Mucosa of descending colon (tissue), 3 donors: ENCODE data around the gene KCNJ16. TPM values are rescaled to one million over a fixed set of nuclear protein-coding genes. Genes with fewer than 3 reads are reported as not detected.

Experiments
- ATAC-seq: fragments of 200-7000 bp; cut with Tn5 transposase; one replicate; pipeline ENCODE4 v1.9.1; 2020; ENCODE audit warnings: mild to moderate bottlenecking, moderate library complexity
- DNase-seq, 3 donors: peaks; one replicate each; pipeline ENCODE4 v3.0.0-alpha.2; 2020
- H3K36me3 ChIP-seq: fragments of 200-600 bp; one replicate; pipeline ENCODE4 v1.8.0; 2021; ENCODE audit warnings: low read depth, mild to moderate bottlenecking
- H3K4me1 ChIP-seq: fragments of 200-600 bp; one replicate; pipeline ENCODE4 v1.8.0; 2021; ENCODE audit warnings: low read depth, mild to moderate bottlenecking
- H3K4me3 ChIP-seq: fragments of 200-600 bp; one replicate; pipeline ENCODE4 v1.8.0; 2021; ENCODE audit warnings: mild to moderate bottlenecking
- H3K9me3 ChIP-seq: fragments of 200-600 bp; one replicate; pipeline ENCODE4 v1.8.0; 2021; ENCODE audit warnings: mild to moderate bottlenecking
- CTCF ChIP-seq: fragments of 200-600 bp; IDR thresholded peaks from one replicate; pipeline ENCODE4 v1.8.0; 2022; ENCODE audit warnings: antibody characterized with exemption, mild to moderate bottlenecking
- intact Hi-C, 2 donors: fragments of 100-400 bp; cut with DNase I in 1 of 2; cut with micrococcal nuclease in 1 of 2; formaldehyde crosslinking; loops; one replicate each; pipeline versions ENCODE4 v1.11.0 to v1.11.1; 2022; cut with DNase I, micrococcal nuclease
- total RNA-seq, 3 donors: library from RNA; stranded (reverse); fragmentation: NEBNext Ultra II Directional in 2 of 3; extraction: Animal tissue kit (Norgen Biotek cat#: 25700) in 2 of 3; gene quantifications; one replicate each; pipeline versions ENCODE4 v1.2.1 to v1.2.4, GENCODE V29; 2021 to 2023
- donor health status: DM: no; HTN: no; CAD: no; lungs with moderate emphysema.
- donor health status: DM: no; HTN: no; CAD: no.
- donor health status: DM: no; HTN: yes; CAD: no.

KCNJ16 gene
- total RNA-seq, 3 donors from 2014 or later, result 0.09 to 1.1 TPM; not detected in 1

- DNase-seq (no peak), ATAC-seq (no peak)
- H3K4me1 ChIP-seq, result no peaks in the 10 kb centered on the region
- H3K9me3 ChIP-seq, result no peaks in the 10 kb centered on the region
- no peak overlapping the region for H3K4me3 ChIP-seq
- intact Hi-C loops, result no loop called here
- TF ChIP-seq CTCF, result no peak
- no peaks in the 10 kb centered on the region for H3K36me3 ChIP-seq
Measured at GRCh38 chr17:70059071-70059470, 16.0 kb upstream of the KCNJ16 start.

DNA sequence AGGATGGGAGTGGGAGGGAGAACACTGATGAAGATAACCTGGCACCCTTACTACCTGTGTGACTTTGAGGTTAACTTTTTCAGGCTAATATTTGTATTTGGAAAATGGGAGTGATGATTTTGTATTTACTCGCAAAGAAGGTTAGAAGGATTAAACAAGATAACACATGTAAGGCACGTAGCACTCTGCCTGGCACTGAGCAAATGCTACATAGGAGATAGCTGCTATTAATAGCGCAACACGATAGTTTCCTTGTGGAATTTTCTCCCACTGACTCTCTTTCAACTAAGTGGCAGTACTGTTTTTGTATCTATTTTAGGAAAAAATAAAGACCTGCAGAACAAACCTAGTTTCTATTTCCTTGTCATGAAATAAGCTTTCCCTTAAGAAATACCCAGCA is 15.4 kb upstream of the KCNJ16 start:
- TF ChIP-seq CTCF, result no peak

DNA sequence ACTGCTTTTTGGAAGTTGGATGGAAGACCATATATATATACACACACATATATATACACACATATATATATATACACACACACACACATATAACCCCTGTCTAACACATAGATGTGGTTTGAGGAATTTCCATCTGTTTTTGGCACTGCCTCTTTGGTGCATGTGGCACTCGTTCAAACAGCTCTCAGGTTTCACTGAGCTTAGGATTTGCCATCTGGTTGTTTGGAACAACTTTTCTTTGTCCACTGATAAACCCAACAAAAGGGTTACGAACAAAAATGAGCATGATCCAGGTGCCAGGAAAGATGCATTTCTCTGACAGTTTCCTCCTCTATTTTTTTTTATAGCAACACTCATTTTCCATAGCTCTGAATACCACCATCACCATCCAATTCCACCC is 14.6 kb upstream of the KCNJ16 start:
- no peaks in the 10 kb centered on the region for H3K36me3 ChIP-seq
- no peaks in the 10 kb centered on the region for H3K4me1 ChIP-seq
- no peak overlapping the region for H3K4me3 ChIP-seq
- intact Hi-C loops, result no loop called here
- DNase-seq (no peak), ATAC-seq (no peak)
- no peaks in the 10 kb centered on the region for H3K9me3 ChIP-seq
- TF ChIP-seq CTCF, result no peak

More for the DNA sequence above, 15.4 kb upstream of the KCNJ16 start:
- ATAC-seq (no peak), DNase-seq (no peak)
- Histone ChIP-seq H3K36me3 (no peaks in the 10 kb centered on the region), H3K4me1 (no peaks in the 10 kb centered on the region), H3K9me3 (no peaks in the 10 kb centered on the region), H3K4me3 (no peak overlapping the region)
- intact Hi-C loops, result no loop called here

DNA sequence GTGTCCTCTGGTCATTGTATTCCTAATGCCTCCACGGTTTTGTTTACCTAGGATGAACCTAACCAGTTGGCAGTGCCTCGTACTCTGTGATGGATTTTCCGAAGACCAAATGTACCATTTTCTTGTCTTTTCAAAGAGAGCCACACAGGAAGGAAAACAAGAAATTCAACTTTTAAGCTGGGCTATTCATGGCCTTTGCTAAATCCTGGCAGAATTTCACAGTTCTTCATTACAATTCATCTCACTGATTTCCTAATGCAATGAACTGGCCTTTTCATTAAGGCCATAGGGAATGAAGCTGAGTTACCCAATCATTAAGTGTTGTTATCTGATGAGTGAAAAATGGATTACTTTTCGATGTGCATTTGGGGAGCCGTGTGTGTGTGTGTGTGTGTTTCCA is 7.9 kb upstream of the KCNJ16 start:
- DNase-seq, result no peak
- ATAC-seq, result no peak
- intact Hi-C loops, result no loop called here

DNA sequence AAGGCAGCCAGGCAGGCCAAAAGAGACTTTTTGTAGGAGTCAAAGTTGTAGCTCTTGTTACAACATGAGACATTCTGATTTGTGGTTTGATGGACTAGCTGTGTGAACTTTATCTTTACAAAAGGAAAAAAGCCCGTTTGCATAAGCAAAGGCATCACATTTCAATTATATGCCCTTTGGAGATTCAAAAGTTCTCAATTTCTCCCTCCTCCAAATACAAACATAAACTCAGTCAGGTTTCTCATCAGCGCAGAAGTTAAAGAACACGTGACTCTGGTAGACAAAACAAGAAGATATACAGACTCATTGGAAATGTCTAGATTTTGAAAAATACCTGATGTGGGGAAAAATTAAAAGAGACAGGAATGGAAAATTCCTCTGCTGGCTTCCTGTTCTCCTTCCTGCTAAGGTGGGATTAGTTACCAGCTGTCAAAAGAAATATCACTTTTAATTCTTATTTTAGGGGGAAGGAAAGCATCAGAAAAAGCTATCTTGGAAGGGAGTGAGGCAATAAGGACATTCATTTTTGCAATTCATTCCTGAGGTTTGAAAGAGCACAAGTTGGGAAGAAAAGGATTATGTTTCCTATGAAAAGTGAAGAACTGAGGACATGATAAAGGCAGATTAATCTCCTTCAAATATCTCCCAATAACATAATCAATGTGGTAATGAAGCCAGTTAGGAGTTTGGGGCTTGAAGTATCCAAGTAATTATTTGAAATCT is 4.6 kb upstream of the KCNJ16 start:
- Histone ChIP-seq H3K36me3 (no peaks in the 10 kb centered on the region), H3K9me3 (no peaks in the 10 kb centered on the region), H3K4me3 (no peak overlapping the region), H3K4me1 (peaks cover 6% of the 10 kb centered on the region)
- no peak for DNase-seq
- no peak for TF ChIP-seq CTCF
- no peak for ATAC-seq
- intact Hi-C loops, result no loop called here

More for the DNA sequence above, 7.9 kb upstream of the KCNJ16 start:
- H3K9me3 ChIP-seq, result no peaks in the 10 kb centered on the region
- no peaks in the 10 kb centered on the region for H3K4me1 ChIP-seq
- TF ChIP-seq CTCF, result no peak
- no peaks in the 10 kb centered on the region for H3K36me3 ChIP-seq
- no peak overlapping the region for H3K4me3 ChIP-seq
